PC-9 (cell line): ENCODE results near the gene AHRR.
"Not testable (repeated sequence)": the region's sequence is repeated elsewhere in the genome, so short reads cannot be mapped to it uniquely, and the experiment has no call there.

ENCODE experiments used
- EZH2 ChIP-seq: fragments of 200-600 bp; sonication (generic); IDR thresholded peaks from 2 replicates; pipeline ENCODE4 v1.8.0; 2017; ENCODE audit warnings: antibody characterized with exemption, low read depth
- TF ChIP-seq, protein P1 (sequence below): fragments of 200-600 bp; sonication (generic); conservative IDR thresholded peaks from 2 replicates; pipeline ENCODE4 v1.6.1; 2017; ENCODE audit warnings: mixed run types, antibody characterized with exemption, mild to moderate bottlenecking, moderate library complexity

DNA sequence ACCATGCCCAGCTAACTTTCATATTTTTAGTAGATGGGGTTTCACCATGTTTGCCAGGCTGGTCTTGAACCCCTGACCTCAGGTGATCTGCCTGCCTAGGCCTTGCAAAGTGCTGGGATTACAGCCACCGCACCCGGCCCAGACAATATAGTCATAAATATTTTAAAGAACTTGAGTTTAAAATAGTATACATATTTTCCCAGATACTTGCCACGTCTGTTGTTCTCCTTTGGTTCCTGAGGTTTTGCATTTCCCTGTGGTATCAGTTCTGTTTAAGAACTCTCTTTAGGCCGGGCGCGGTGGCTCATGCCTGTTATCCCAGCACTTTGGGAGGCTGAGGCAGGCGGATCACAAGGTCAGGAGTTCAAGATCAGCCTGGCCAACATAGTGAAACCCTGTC lies 63.1 kb downstream of the AHRR start:
- TF ChIP-seq, protein P1, sequence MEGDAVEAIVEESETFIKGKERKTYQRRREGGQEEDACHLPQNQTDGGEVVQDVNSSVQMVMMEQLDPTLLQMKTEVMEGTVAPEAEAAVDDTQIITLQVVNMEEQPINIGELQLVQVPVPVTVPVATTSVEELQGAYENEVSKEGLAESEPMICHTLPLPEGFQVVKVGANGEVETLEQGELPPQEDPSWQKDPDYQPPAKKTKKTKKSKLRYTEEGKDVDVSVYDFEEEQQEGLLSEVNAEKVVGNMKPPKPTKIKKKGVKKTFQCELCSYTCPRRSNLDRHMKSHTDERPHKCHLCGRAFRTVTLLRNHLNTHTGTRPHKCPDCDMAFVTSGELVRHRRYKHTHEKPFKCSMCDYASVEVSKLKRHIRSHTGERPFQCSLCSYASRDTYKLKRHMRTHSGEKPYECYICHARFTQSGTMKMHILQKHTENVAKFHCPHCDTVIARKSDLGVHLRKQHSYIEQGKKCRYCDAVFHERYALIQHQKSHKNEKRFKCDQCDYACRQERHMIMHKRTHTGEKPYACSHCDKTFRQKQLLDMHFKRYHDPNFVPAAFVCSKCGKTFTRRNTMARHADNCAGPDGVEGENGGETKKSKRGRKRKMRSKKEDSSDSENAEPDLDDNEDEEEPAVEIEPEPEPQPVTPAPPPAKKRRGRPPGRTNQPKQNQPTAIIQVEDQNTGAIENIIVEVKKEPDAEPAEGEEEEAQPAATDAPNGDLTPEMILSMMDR = not testable (repeated sequence)
- not testable (repeated sequence) for TF ChIP-seq EZH2
